Mesenchymal stem cell (in vitro differentiated cells and primary cell): ENCODE data around the gene PCDH15.
"Not testable (repeated sequence)": the region's sequence is repeated elsewhere in the genome, so short reads cannot be mapped to it uniquely, and the experiment has no call there.

Source experiments
- DNase-seq: peaks from one replicate; pipeline ENCODE4 v3.0.0-alpha.2; 2013
- H2AFZ ChIP-seq: one replicate; pipeline ENCODE4 v1.6.1; 2013; ENCODE audit warnings: low read depth, mild to moderate bottlenecking, control low read depth, inconsistent platforms, low read length, moderate library complexity
- H2AK5ac ChIP-seq: 2 replicates; pipeline ENCODE4 v1.6.1; 2013; ENCODE audit warnings: low read length, moderate library complexity, mild to moderate bottlenecking, inconsistent platforms; ENCODE audit not compliant: severe bottlenecking
- H2BK120ac ChIP-seq: one replicate; pipeline ENCODE4 v1.6.1; 2013; ENCODE audit warnings: low read depth, mild to moderate bottlenecking, inconsistent platforms, low read length, moderate library complexity
- H2BK12ac ChIP-seq, 2 experiments: one replicate each; pipeline ENCODE4 v1.6.1; 2013; ENCODE audit warnings: inconsistent platforms in 2 of 2, low read length in 2 of 2, mild to moderate bottlenecking in 2 of 2, moderate library complexity in 2 of 2, control low read depth in 1 of 2
- H2BK15ac ChIP-seq: one replicate; pipeline ENCODE4 v1.6.1; 2013; ENCODE audit warnings: mild to moderate bottlenecking, low read depth, inconsistent platforms; ENCODE audit not compliant: poor library complexity, severe bottlenecking
- H2BK5ac ChIP-seq: 2 replicates; pipeline ENCODE4 v1.6.1; 2013; ENCODE audit warnings: low read depth, mild to moderate bottlenecking, low read length, control low read depth, inconsistent platforms; ENCODE audit not compliant: poor library complexity, severe bottlenecking
- H3K14ac ChIP-seq, 2 experiments: one replicate each; pipeline ENCODE4 v1.6.1; 2013; ENCODE audit warnings: inconsistent platforms in 2 of 2, low read length in 2 of 2, control low read depth in 1 of 2, mild to moderate bottlenecking in 1 of 2, moderate library complexity in 1 of 2
- H3K18ac ChIP-seq, 2 experiments: one replicate each; pipeline ENCODE4 v1.6.1; 2013; ENCODE audit warnings: inconsistent platforms in 2 of 2, low read length in 2 of 2, control low read depth in 1 of 2, low read depth in 1 of 2, mild to moderate bottlenecking in 1 of 2
- H3K23ac ChIP-seq, 2 experiments: one replicate each; pipeline ENCODE4 v1.6.1; 2013; ENCODE audit warnings: inconsistent platforms in 2 of 2, low read length in 2 of 2, mild to moderate bottlenecking in 2 of 2, moderate library complexity in 2 of 2, control low read depth in 1 of 2
- H3K27ac ChIP-seq: 2 replicates; pipeline ENCODE4 v1.5.1; 2013; ENCODE audit warnings: mild to moderate bottlenecking, moderate library complexity, low read length, control low read depth, inconsistent platforms; ENCODE audit not compliant: poor library complexity, severe bottlenecking
- H3K27me3 ChIP-seq, 2 experiments: 2 replicates each; pipeline versions ENCODE4 v1.6.1 to v1.7.0; 2013; ENCODE audit warnings: low read length in 2 of 2, mild to moderate bottlenecking in 2 of 2, moderate library complexity in 2 of 2, control low read depth in 1 of 2, inconsistent platforms in 1 of 2; ENCODE audit not compliant: control insufficient read depth in 1 of 2, insufficient read depth in 1 of 2
- H3K36me3 ChIP-seq, 2 experiments: 2 replicates each; pipeline versions ENCODE4 v1.6.1 to v1.7.0; 2013; ENCODE audit warnings: low read length in 2 of 2, control low read depth in 1 of 2, inconsistent platforms in 1 of 2, low read depth in 1 of 2, mild to moderate bottlenecking in 1 of 2; ENCODE audit not compliant: insufficient read depth in 2 of 2, control insufficient read depth in 1 of 2
- H3K4ac ChIP-seq, 2 experiments: one replicate each; pipeline ENCODE4 v1.6.1; 2013; ENCODE audit warnings: inconsistent platforms in 2 of 2, low read length in 2 of 2, mild to moderate bottlenecking in 2 of 2, moderate library complexity in 2 of 2, control low read depth in 1 of 2, low read depth in 1 of 2
- H3K4me1 ChIP-seq: 2 replicates; pipeline ENCODE4 v1.6.1; 2013; ENCODE audit warnings: low read depth, low read length, control low read depth; ENCODE audit not compliant: control insufficient read depth, insufficient read depth
- H3K4me2 ChIP-seq: 2 replicates; pipeline ENCODE4 v1.6.1; 2013; ENCODE audit warnings: low read length, mild to moderate bottlenecking, inconsistent platforms; ENCODE audit not compliant: poor library complexity, severe bottlenecking
- H3K4me3 ChIP-seq, 2 experiments: 2 replicates each; pipeline versions ENCODE4 v1.5.1 to v1.7.0; 2013; ENCODE audit warnings: low read length in 2 of 2, mild to moderate bottlenecking in 2 of 2, control low read depth in 1 of 2, low read depth in 1 of 2; ENCODE audit not compliant: insufficient read depth in 1 of 2
- H3K79me1 ChIP-seq: replicated peaks from 2 replicates; pipeline ENCODE4 v1.6.1; 2013; ENCODE audit warnings: mild to moderate bottlenecking, control low read depth, low read length, inconsistent platforms; ENCODE audit not compliant: poor library complexity, severe bottlenecking
- H3K9ac ChIP-seq: 2 replicates; pipeline ENCODE4 v1.7.0; 2013; ENCODE audit warnings: mild to moderate bottlenecking, low read length, moderate library complexity
- H3K9me3 ChIP-seq: 2 replicates; pipeline ENCODE4 v1.7.0; 2013; ENCODE audit warnings: mild to moderate bottlenecking, low read length; ENCODE audit not compliant: control insufficient read depth
- H4K8ac ChIP-seq: one replicate; pipeline ENCODE4 v1.6.1; 2013; ENCODE audit warnings: inconsistent platforms, mild to moderate bottlenecking, low read length, moderate library complexity
- H4K91ac ChIP-seq: one replicate; pipeline ENCODE4 v1.6.1; 2013; ENCODE audit warnings: mild to moderate bottlenecking, low read length, inconsistent platforms
- WGBS: methylation state at CpG from one replicate; pipeline ENCODE4 v1.1.7; 2013; ENCODE audit warnings: mixed read lengths; 5-methylcytosine and 5-hydroxymethylcytosine counted together

Gene PCDH15

GRCh38 chr10:54531296-54531695, 269.7 kb downstream of the PCDH15 start:
- 93% methylated on average over 2 of the region's 3 CpGs for WGBS

GRCh38 chr10:54530299-54530698, 270.7 kb downstream of the PCDH15 start:
- Histone ChIP-seq H2BK5ac (no peak overlapping the region), H4K91ac (no peak overlapping the region), H3K79me1 (no peaks in the 10 kb centered on the region), H2AK5ac (no peak overlapping the region), H3K36me3 (no peaks in the 10 kb centered on the region), H3K23ac (no peak overlapping the region), H3K27me3 (no peaks in the 10 kb centered on the region), H2BK15ac (no peak overlapping the region), H3K27ac (no peak overlapping the region), H3K4me3 (no peak overlapping the region), H2BK12ac (no peak overlapping the region), H3K14ac (no peak overlapping the region), H3K4ac (no peak overlapping the region), H3K9me3 (no peaks in the 10 kb centered on the region), H4K8ac (no peak overlapping the region), H3K4me1 (no peaks in the 10 kb centered on the region), H3K4me2 (no peak overlapping the region), H3K9ac (no peak overlapping the region), H2AFZ (no peak overlapping the region), H2BK120ac (no peak overlapping the region), H3K18ac (no peak overlapping the region)
- WGBS, result 93% methylated on average over 2 of the region's 2 CpGs
- no peak for DNase-seq

More at GRCh38 chr10:54531296-54531695, 269.7 kb downstream of the PCDH15 start:
- H2BK15ac ChIP-seq, result no peak overlapping the region
- no peak overlapping the region for H2BK120ac ChIP-seq
- no peaks in the 10 kb centered on the region for H3K4me1 ChIP-seq
- H2BK5ac ChIP-seq, result no peak overlapping the region
- H3K4me2 ChIP-seq, result no peak overlapping the region
- no peak overlapping the region for H3K14ac ChIP-seq
- DNase-seq, result no peak
- no peak overlapping the region for H2AK5ac ChIP-seq
- H3K4me3 ChIP-seq, result no peak overlapping the region
- H3K9me3 ChIP-seq, result no peaks in the 10 kb centered on the region
- H4K8ac ChIP-seq, result no peak overlapping the region
- no peak overlapping the region for H3K18ac ChIP-seq
- H3K23ac ChIP-seq, result no peak overlapping the region
- no peaks in the 10 kb centered on the region for H3K79me1 ChIP-seq
- no peak overlapping the region for H3K4ac ChIP-seq
- no peak overlapping the region for H3K27ac ChIP-seq
- H3K9ac ChIP-seq, result no peak overlapping the region
- H3K27me3 ChIP-seq, result no peaks in the 10 kb centered on the region
- no peak overlapping the region for H2BK12ac ChIP-seq
- H3K36me3 ChIP-seq, result no peaks in the 10 kb centered on the region
- H2AFZ ChIP-seq, result no peak overlapping the region
- no peak overlapping the region for H4K91ac ChIP-seq

- Histone ChIP-seq H3K79me1 (no peaks in the 10 kb centered on the region), H4K8ac (no peak overlapping the region), H2AK5ac (no peak overlapping the region), H2BK15ac (no peak overlapping the region), H4K91ac (no peak overlapping the region), H3K27me3 (no peaks in the 10 kb centered on the region), H3K4me2 (no peak overlapping the region), H3K18ac (no peak overlapping the region), H3K4me1 (no peaks in the 10 kb centered on the region), H3K23ac (no peak overlapping the region), H2BK120ac (no peak overlapping the region), H3K9ac (no peak overlapping the region), H3K27ac (no peak overlapping the region), H2AFZ (no peak overlapping the region), H2BK5ac (no peak overlapping the region), H3K4me3 (no peak overlapping the region), H3K14ac (no peak overlapping the region), H3K4ac (no peak overlapping the region), H3K9me3 (no peaks in the 10 kb centered on the region), H2BK12ac (no peak overlapping the region), H3K36me3 (no peaks in the 10 kb centered on the region)
- DNase-seq, result no peak
- 70% methylated on average over 1 of the region's 1 CpG for WGBS
Measured at GRCh38 chr10:54525816-54526215, 275.2 kb downstream of the PCDH15 start.

GRCh38 chr10:54515244-54515643, 285.8 kb downstream of the PCDH15 start:
- H3K23ac ChIP-seq, H3K4ac ChIP-seq, H3K4me3 ChIP-seq, H2AK5ac ChIP-seq, H2AFZ ChIP-seq, H4K8ac ChIP-seq, H3K9ac ChIP-seq, H3K27ac ChIP-seq, H3K36me3 ChIP-seq, H2BK12ac ChIP-seq, H3K27me3 ChIP-seq, H2BK5ac ChIP-seq, H3K79me1 ChIP-seq, H2BK120ac ChIP-seq, H3K4me2 ChIP-seq, H3K4me1 ChIP-seq, H3K18ac ChIP-seq, DNase-seq, H3K14ac ChIP-seq, H4K91ac ChIP-seq, H3K9me3 ChIP-seq, H2BK15ac ChIP-seq: not testable (repeated sequence)
- WGBS, result 89% methylated on average over 12 of the region's 12 CpGs
